Brain pericyte (primary cell): ENCODE data around the gene COL4A4.

Source experiments
- DNase-seq: peaks from one replicate; pipeline ENCODE4 v3.0.0-alpha.2; 2012; ENCODE audit warnings: low read depth, low spot score

Gene COL4A4

GRCh38 chr2:227161947-227162346, 2.1 kb downstream of the COL4A4 start:
- no peak for DNase-seq

- DNase-seq, result no peak
Observed at GRCh38 chr2:227160164-227160563, 3.8 kb downstream of the COL4A4 start.

DNA sequence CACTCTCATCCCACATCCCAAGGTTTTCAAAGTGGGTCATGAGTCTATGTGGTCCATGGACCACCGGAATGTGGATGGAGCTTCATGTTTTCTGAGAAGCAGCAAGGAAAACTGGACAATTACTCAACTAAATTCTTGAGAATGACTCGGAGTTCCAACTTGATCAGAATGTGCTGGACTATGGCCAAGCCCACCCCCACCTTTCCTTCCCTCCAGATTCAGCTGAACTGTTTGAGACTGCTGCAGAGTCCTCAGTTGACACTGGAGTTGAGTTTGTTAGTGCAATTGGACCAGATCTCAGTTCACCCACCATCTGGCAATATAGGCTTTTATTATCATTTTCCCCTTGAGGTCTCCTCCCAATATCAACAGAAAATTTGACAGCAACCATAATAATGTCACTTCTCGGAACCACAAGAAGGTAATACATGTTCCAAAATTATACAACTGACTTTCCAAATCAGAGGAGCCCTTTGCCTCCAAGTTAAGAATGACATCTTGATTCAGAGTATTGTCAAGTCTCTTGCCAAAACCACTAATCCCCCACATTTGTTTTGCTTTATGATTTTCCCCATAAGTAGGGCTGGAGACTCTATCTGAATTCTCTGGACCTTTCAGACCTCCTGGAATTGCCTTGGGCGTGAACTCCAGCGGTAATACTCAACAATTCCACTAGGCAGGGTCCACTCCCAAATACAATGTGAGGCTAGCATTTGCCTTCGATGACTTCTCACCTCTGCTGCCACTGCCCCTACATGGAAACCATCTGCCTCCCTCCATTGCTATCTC, 8.8 kb downstream of the COL4A4 start:
- DNase-seq, result no peak

GRCh38 chr2:227153758-227154486, 10.1 kb downstream of the COL4A4 start:
- DNase-seq, result no peak

DNA sequence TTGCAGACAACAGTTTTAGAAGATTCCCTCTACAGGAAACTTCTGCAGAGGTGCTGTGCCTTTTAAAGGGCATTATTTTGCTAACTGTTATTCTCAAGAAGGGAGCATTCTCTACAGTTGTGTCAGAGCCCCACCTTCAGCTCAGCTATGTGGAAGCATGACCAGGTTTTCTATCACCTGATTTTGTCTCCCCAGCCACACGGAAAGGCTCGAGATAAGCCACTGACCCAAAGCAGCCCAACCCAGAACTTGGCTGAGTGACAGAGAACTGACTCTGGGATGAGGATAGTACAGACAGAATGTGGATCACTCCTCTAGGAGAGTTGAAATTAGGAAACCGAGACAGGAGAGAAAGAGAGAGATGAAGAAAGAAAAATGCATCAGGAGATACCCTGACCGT, 10.7 kb downstream of the COL4A4 start:
- no peak for DNase-seq

GRCh38 chr2:227152093-227152766, 11.8 kb downstream of the COL4A4 start:
- no peak for DNase-seq

DNA sequence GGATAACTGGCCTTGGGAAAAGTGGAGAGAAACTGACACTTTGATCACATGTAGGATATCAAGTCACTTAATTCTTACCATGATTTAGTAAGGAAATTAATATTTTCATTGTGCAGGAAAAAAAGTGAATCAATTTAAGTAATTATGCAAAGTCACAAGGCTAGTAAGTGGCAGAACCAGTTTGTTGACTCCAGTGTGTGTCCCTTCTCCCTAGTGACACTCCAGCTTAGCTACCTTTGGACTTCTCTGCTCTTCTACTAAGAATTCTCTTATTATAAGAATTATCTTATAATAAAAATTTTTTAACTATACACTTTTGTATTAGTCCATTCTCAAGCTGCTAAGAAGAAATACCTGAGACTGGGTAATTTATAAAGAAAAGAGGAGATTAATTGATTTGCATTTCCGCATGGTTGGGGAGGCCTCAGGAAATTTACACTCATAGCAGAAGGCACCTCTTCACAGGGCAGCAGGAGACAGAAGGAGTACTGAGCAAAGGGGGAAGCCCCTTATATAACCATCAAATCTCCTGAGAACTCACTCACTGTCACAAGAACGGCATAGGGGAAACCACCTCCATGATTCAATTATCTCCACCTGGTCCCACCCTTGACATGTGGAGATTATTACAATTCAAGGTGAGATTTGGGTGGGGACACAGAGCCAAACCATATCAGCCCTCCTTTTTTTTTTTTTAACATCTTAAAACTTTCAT, 13.6 kb downstream of the COL4A4 start:
- DNase-seq, result no peak

- no peak for DNase-seq
Observed at GRCh38 chr2:227148106-227148505, 15.9 kb downstream of the COL4A4 start.

- DNase-seq, result no peak
Observed at GRCh38 chr2:227147023-227147422, 17.0 kb downstream of the COL4A4 start.

GRCh38 chr2:227146456-227146855, 17.5 kb downstream of the COL4A4 start:
- DNase-seq, result no peak

GRCh38 chr2:227143895-227144294, 20.1 kb downstream of the COL4A4 start:
- DNase-seq, result no peak

DNA sequence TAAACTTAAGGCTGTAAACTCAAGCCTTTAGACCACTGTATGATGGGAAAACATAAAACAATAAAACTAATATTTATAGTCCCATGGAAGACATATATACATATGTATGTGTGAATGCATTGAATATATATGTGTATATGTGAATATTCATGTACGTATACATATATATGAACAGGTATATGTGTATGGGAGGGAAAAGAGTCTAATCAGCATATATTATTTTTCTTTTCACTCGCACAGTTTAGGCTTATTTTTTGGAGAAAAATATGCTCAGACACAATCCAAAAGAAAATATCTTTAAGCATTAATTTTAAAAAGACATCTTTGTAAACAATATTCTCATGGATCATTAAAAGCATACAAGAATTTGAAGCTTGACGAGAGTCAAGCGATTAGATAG, 22.7 kb downstream of the COL4A4 start:
- DNase-seq, result no peak

GRCh38 chr2:227134591-227134990, 29.4 kb downstream of the COL4A4 start:
- DNase-seq, result no peak

DNA sequence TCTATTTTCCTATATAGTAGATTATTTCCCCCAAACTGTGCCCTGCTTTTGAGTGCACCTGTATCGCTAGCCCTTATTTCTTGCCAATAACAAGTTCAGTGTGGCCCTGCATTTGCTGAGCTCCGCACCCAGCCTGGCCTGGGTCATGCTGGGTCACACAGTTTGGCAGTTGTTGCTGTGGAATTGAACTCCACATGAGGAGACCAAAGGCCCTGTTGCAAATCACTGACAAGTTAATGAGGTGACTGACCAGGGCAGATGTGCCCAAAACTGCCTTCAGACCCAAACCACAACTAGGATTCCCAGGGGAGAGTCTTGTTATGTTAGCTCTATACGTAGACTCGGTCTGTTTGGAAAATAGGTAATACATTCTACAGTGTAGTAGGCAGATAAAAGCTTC, 31.0 kb downstream of the COL4A4 start:
- DNase-seq, result no peak

DNA sequence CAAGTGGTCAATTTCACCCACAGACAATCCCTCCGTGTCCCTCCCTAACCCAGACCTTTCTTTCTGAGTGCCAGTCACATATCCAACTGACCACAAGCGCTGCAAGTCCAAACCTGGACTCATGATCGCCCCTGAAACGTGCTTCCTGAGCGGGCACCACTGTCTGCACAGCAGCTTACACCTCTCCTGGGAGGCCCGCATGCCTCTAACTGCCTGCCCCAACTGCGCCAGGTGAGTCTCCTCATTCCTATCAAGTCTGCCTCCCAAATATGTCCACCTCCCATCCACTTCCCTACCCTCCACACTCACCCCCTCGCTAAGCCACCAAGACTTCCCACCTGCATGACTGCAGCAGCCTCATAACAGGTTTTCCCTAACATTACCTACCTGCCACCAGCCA, 33.4 kb downstream of the COL4A4 start:
- DNase-seq, result no peak

GRCh38 chr2:227127201-227127600, 36.8 kb downstream of the COL4A4 start:
- DNase-seq, result no peak

- DNase-seq, result no peak
Observed at GRCh38 chr2:227125506-227125905, 38.5 kb downstream of the COL4A4 start.

GRCh38 chr2:227124811-227125210, 39.2 kb downstream of the COL4A4 start:
- DNase-seq, result no peak

DNA sequence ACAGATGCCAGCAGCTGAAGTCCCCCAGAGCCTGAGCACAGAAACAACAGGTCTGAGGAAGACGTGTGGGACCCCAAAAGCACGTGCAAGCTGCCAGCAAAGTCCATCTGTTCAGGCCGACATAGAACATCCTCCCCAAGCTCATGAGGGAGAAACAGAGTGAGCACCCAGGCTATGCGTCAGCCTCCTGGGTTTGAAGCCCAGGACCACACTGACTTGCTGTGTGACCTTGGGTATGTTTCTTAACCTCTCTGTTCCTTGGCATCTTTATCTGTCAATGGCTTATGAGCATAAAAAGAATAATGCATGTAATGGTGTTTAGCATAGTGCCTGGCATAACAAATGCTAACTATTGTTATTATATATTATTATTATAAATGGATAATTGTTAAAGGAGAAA, 40.3 kb downstream of the COL4A4 start:
- no peak for DNase-seq

DNA sequence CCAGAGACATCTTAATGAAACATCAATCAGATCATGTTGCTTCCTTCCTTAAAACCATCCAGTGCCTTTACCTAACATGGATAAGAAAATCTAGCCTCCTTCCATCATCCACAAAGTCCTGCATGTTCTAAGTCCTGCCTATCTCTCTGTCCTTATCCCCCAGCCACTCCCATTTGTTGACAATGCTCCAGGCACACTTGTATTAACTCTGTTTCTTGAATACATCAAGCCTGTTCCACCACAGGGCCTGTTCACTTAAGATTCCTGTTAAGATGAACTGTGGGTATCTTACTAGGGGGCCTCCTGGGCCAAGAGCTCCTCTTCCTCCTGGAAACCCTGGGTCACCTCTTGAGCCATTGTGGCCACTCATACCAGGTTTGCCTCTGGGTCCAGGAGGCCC, 45.7 kb downstream of the COL4A4 start:
- no peak for DNase-seq

DNA sequence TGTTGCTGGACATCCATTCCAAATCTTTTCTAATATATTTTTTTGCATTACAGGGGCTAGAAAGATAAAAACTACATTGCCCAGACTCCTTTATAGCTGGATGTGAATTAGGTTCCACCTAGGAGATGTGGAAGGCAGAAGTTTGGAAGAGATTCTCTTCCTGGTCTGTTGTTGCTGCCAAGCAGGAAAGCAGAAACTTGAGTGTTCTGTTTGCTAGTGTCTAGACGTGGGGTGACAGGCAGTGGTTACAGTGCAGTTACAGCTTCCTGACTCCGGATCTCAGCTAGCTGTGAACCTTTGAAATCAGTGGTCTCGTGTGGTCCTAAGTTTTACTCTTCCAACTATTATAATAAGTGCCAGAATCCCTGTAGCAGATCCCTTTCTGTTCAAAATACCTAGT, 46.2 kb downstream of the COL4A4 start:
- DNase-seq, result no peak

GRCh38 chr2:227117027-227117426, 47.0 kb downstream of the COL4A4 start:
- DNase-seq, result no peak
